ENCODE results near the gene TLE4. TPM values are rescaled to one million over a fixed set of nuclear protein-coding genes. Genes with fewer than 3 reads are reported as not detected.

TLE4 gene
- total RNA-seq, 4 donors from 2014 or later: 30.1 to 52.5 (median 38.1) TPM

DNA sequence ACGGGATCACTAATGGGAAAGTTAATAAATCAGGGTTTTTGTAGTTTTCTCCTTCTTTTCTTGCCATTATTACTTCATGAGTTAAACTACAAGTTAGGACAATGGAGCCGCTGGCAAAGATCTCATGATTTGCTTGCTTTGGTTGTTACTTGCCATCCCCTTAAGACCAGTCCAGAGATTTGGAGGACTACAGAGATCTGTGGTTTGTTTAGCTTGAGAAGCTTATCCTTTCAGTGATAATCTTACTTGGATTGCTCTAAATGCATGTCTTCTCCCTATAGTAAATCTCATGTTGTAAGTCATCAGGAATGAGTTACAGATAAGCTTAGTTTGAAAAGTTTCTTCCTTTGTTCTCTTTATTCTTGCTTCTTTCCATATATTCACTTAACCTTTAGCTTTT lies 70.9 kb downstream of the TLE4 start:
- intact Hi-C loops (cut with DNase I): no loop called here

DNA sequence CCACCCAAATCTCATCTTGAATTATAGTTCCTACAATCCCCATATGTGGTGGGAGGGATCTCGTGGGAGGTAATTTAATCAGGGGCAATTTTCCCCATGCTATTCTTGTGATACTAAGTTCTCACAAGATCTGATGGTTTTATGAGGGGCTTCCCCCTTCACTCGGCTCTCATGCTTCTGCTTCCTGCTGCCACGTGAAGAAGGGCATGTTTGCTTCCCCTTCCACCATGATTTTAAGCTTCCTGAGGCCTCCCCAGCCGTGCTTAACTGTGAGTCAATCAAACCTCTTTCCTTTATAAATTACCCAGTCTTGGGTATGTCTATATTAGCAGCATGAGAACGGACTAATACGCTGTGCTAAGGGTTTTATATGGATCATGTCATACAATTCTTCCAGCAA lies 72.3 kb downstream of the TLE4 start:
- Histone ChIP-seq H3K27me3 (no peaks in the 10 kb centered on the region), H3K4me1 (peaks cover 0 to 13% (median 0%) of the 10 kb centered on the region in 3 donors), H3K27ac (no peak overlapping the region), H3K4me3 (no peak overlapping the region), H3K9me3 (no peaks in the 10 kb centered on the region), H3K36me3 (peaks cover 0 to 16% (median 0%) of the 10 kb centered on the region in 3 donors)
- TF ChIP-seq CTCF (IDR thresholded peaks at IDR 0.05) (no peak), POLR2A (IDR thresholded peaks at IDR 0.05) (no peak)
- no peak for DNase-seq
- WGBS, 2 donors: 85 to 87% methylated on average over 6 of the region's 6 CpGs
- intact Hi-C loops (cut with DNase I): no loop called here

More for the DNA sequence above, 70.9 kb downstream of the TLE4 start:
- Histone ChIP-seq H3K4me3 (no peak overlapping the region), H3K4me1 (peaks cover 0 to 17% (median 0%) of the 10 kb centered on the region in 3 donors), H3K9me3 (no peaks in the 10 kb centered on the region), H3K27ac (no peak overlapping the region), H3K36me3 (peaks cover 0 to 16% (median 0%) of the 10 kb centered on the region in 3 donors), H3K27me3 (no peaks in the 10 kb centered on the region)
- 48 to 70% methylated on average over 2 of the region's 2 CpGs for WGBS, 2 donors
- no peak for DNase-seq
- TF ChIP-seq POLR2A (IDR thresholded peaks at IDR 0.05) (no peak), CTCF (IDR thresholded peaks at IDR 0.05) (no peak)

DNA sequence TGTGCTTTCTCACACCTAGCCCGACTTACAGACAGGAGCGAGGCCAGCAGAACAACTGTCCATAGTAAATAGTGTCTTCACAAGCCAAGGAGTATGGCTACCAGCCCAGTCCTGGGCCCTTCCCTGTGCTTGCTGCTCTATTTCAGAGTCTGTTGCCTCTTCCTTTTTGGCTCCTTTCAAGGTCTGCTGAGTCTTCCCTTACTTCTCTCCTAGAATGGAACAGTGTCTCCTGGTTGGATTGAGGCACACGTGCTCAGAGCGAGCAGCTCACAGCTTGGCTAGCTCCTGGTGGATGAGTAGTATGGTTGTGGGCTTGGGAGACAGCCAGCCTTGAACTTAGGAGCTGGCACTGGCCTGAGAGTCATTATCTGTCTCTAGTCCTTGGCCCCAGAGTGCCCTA lies 72.8 kb downstream of the TLE4 start:
- intact Hi-C loops (cut with DNase I): no loop called here
- H3K27ac ChIP-seq: no peak overlapping the region
- peaks cover 0 to 10% (median 0%) of the 10 kb centered on the region in 3 donors for H3K4me1 ChIP-seq
- H3K9me3 ChIP-seq: no peaks in the 10 kb centered on the region
- 88 to 91% methylated on average over 3 to 4 of the region's 4 CpGs for WGBS, 2 donors
- no peak overlapping the region for H3K4me3 ChIP-seq
- DNase-seq: no peak
- peaks cover 0 to 16% (median 0%) of the 10 kb centered on the region in 3 donors for H3K36me3 ChIP-seq
- no peak for TF ChIP-seq CTCF (IDR thresholded peaks at IDR 0.05)
- no peak for TF ChIP-seq POLR2A (IDR thresholded peaks at IDR 0.05)
- no peaks in the 10 kb centered on the region for H3K27me3 ChIP-seq

DNA sequence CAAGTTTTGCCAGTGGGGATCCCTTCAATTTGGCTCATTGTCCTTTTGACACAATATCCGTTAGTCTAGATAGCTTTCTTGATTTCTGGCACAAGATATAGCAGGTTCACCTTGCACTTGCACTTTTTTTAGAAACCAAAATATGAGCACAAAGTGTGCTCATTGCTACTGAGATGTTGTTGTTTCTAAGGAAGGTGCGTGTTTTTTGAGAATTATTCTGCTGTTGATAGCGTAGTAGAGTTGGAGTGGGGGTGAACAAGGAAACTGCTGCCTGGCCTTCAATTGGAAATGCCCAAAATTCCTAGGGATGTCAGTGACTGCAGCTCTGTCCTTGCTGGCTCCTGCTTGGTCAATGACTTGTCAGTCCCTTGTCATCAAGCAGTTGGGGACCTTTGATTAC lies 73.3 kb downstream of the TLE4 start:
- 96 to 100% methylated on average over 3 of the region's 3 CpGs for WGBS, 2 donors
- no peak overlapping the region for H3K27ac ChIP-seq
- no peak for DNase-seq
- peaks cover 0 to 7% (median 0%) of the 10 kb centered on the region in 3 donors for H3K4me1 ChIP-seq
- H3K27me3 ChIP-seq: no peaks in the 10 kb centered on the region
- peaks cover 0 to 16% (median 0%) of the 10 kb centered on the region in 3 donors for H3K36me3 ChIP-seq
- no peak for TF ChIP-seq POLR2A (IDR thresholded peaks at IDR 0.05)
- TF ChIP-seq CTCF (IDR thresholded peaks at IDR 0.05): no peak
- H3K4me3 ChIP-seq: no peak overlapping the region
- intact Hi-C loops (cut with DNase I): no loop called here
- H3K9me3 ChIP-seq: no peaks in the 10 kb centered on the region

DNA sequence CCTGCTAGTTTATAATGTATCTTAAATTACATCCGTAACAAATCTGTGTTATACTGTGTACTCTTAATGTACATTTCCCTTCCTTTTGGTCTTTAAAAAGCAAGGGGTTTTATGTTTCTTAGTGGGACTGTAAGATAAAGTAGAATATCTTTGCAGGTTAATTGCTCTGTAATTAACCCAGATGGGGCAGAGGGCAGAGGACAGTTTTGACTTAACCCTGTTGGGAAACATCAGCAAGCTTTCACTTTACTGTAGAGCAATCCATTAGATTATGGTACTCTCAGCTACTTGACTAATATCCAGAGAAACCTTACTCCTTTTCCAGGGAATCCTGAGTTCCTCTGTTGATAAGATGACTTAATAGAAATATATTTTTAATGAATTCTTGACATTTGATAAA lies 74.3 kb downstream of the TLE4 start:
- Histone ChIP-seq H3K27me3 (no peaks in the 10 kb centered on the region), H3K27ac (no peak overlapping the region), H3K36me3 (peaks cover 0 to 16% (median 0%) of the 10 kb centered on the region in 3 donors), H3K4me3 (no peak overlapping the region), H3K9me3 (no peaks in the 10 kb centered on the region), H3K4me1 (peaks cover 0 to 7% (median 0%) of the 10 kb centered on the region in 3 donors)
- no peak for DNase-seq
- WGBS, 2 donors: 94 to 100% methylated on average over 1 of the region's 1 CpG
- intact Hi-C loops (cut with DNase I): no loop called here
- TF ChIP-seq CTCF (IDR thresholded peaks at IDR 0.05): no peak
- TF ChIP-seq POLR2A (IDR thresholded peaks at IDR 0.05): no peak

All from esophagus squamous epithelium (tissue), 5 donors.